Activated B cell treated with CpG ODN at 0.5 μM for 24 hours (primary cell): ENCODE measurements around the gene EREG. TPM values are rescaled to one million over a fixed set of nuclear protein-coding genes. Genes with fewer than 3 reads are reported as not detected.
A peak's percentile ranks its signal among the peaks of the same experiment; 100 is the strongest.

Experiments used
- ATAC-seq: fragments of 200-7000 bp; cut with Tn5 transposase; one replicate; pipeline ENCODE4 v1.10.0; 2021; ENCODE audit warnings: low read depth, mild to moderate bottlenecking, moderate library complexity
- CTCF ChIA-PET: fragments of 350-600 bp; sonication (Branson Sonifier 250); formaldehyde crosslinking; loops from one replicate; lab custom pipeline; 2021; ENCODE audit warnings: antibody characterized with exemption; lab: Charles Lee
- POLR2A ChIA-PET: fragments of 350-600 bp; sonication (Branson Sonifier 250); formaldehyde crosslinking; loops from one replicate; lab custom pipeline; 2021; ENCODE audit warnings: antibody characterized with exemption; lab: Charles Lee
- DNase-seq: peaks from one replicate; pipeline ENCODE4 v3.0.0; 2022
- H3K27ac Mint-ChIP-seq: one replicate; pipeline ENCODE4 v1.8.0; 2020; ENCODE audit warnings: mixed read lengths
- H3K27me3 Mint-ChIP-seq: one replicate; pipeline ENCODE4 v1.8.0; 2021; ENCODE audit warnings: mixed read lengths
- H3K36me3 Mint-ChIP-seq: one replicate; pipeline ENCODE4 v1.8.0; 2021; ENCODE audit warnings: low read depth, mixed read lengths
- H3K4me1 Mint-ChIP-seq: one replicate; pipeline ENCODE4 v1.8.0; 2021; ENCODE audit warnings: mixed read lengths
- H3K4me3 Mint-ChIP-seq: one replicate; pipeline ENCODE4 v1.8.0; 2020; ENCODE audit warnings: mild to moderate bottlenecking, mixed read lengths
- H3K9me3 Mint-ChIP-seq: one replicate; pipeline ENCODE4 v1.8.0; 2020; ENCODE audit warnings: mixed read lengths
- intact Hi-C: fragments of 100-400 bp; cut with micrococcal nuclease; formaldehyde crosslinking; loops from one replicate; pipeline ENCODE4 v1.15.1; 2024
- total RNA-seq: library from RNA; stranded (reverse); gene quantifications from 2 replicates; pipeline ENCODE4 v1.2.3, GENCODE V29; 2022
- TF ChIP-seq, protein P1 (sequence below): fragments of 200-600 bp; IDR thresholded peaks from one replicate; pipeline ENCODE4 v1.8.0; 2022; ENCODE audit warnings: antibody characterized with exemption, mild to moderate bottlenecking

EREG gene
- total RNA-seq, 1 donor from 2014 or later: not detected

DNA sequence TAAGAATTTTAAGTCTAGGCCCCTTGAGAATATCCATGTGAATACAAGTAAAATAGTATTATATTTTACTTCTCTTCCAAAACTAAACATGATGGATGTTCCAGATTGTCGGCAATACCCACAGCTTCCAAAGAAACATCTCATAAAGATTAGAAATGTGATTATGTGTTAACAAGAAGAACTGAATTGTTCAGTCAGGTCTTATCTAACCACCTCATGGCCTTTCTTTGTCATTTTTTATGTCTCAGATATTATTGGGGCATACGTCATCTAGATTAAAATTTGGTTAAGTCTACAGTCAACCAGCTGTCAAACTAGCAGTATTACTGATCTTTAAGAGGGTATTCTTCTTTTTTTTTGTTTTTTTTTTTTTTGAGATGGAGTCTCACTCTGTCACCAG is 46.7 kb upstream of the EREG start:
- no peak overlapping the region for H3K27ac Mint-ChIP-seq
- ChIA-PET POLR2A (no interaction called here), CTCF (no interaction called here)
- TF ChIP-seq, protein P1, sequence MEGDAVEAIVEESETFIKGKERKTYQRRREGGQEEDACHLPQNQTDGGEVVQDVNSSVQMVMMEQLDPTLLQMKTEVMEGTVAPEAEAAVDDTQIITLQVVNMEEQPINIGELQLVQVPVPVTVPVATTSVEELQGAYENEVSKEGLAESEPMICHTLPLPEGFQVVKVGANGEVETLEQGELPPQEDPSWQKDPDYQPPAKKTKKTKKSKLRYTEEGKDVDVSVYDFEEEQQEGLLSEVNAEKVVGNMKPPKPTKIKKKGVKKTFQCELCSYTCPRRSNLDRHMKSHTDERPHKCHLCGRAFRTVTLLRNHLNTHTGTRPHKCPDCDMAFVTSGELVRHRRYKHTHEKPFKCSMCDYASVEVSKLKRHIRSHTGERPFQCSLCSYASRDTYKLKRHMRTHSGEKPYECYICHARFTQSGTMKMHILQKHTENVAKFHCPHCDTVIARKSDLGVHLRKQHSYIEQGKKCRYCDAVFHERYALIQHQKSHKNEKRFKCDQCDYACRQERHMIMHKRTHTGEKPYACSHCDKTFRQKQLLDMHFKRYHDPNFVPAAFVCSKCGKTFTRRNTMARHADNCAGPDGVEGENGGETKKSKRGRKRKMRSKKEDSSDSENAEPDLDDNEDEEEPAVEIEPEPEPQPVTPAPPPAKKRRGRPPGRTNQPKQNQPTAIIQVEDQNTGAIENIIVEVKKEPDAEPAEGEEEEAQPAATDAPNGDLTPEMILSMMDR: no peak
- DNase-seq (no peak), ATAC-seq (no peak)
- no peaks in the 10 kb centered on the region for H3K9me3 Mint-ChIP-seq
- intact Hi-C loops: loop anchor here (10.0 kb wide), 1 partner anchor 653 kb away; no protein-coding TSS in a partner anchor
- H3K27me3 Mint-ChIP-seq: peaks cover 15% of the 10 kb centered on the region
- H3K4me3 Mint-ChIP-seq: no peak overlapping the region
- H3K4me1 Mint-ChIP-seq: no peaks in the 10 kb centered on the region
- H3K36me3 Mint-ChIP-seq: no peaks in the 10 kb centered on the region

DNA sequence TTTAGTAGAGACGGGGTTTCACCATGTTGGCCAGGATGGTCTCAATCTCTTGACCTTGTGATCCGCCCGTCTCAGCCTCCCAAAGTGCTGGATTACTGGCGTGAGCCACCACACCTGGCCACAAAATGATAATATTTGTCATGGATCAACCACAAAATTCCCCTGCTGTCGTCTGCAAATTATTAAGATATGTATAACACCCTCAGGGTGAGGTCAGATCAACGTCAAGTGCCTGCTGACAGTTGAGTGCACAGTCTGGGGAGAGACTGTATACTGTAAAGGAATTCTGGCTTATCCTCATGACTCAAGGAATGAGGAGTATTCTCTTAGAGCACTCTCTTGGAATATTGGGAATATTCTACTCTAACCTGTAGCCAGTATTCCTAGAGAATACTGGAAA is 45.5 kb upstream of the EREG start:
- H3K9me3 Mint-ChIP-seq: no peaks in the 10 kb centered on the region
- TF ChIP-seq, protein P1: no peak
- intact Hi-C loops: loop anchor here (10.0 kb wide), 1 partner anchor 655 kb away; no protein-coding TSS in a partner anchor
- ATAC-seq: no peak
- CTCF ChIA-PET: no interaction called here
- no peak overlapping the region for H3K27ac Mint-ChIP-seq
- no peak for DNase-seq
- POLR2A ChIA-PET: no interaction called here
- H3K27me3 Mint-ChIP-seq: peaks cover 23% of the 10 kb centered on the region
- H3K36me3 Mint-ChIP-seq: no peaks in the 10 kb centered on the region
- no peak overlapping the region for H3K4me3 Mint-ChIP-seq
- no peaks in the 10 kb centered on the region for H3K4me1 Mint-ChIP-seq

DNA sequence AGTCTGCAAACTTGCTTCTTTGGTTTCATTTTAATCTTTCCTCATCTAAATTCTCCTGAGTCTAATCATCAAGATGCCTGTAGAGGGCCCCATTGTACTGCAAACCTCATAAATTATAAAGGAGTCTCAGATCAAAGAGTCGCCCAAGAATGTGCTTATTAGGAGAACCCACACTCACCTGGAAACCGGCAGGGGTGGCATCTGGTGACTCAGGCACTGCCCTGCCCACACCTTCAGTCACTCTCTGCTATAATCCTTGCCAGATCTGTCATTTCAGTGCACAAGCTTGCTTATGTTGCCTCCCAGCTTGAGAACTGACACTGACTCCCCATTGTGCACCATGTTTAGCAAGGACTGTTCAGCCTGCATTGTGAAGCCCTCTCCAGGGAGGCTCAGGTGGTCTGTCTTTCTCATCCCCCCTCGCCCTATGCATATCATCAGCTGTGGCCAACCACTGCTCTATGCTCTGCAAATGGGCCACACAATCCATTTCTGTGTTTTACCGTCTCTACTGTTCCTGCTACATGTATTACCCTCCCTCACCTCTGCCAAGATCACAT is 44.3 kb upstream of the EREG start:
- ATAC-seq (peak; percentile 28), DNase-seq (no peak)
- TF ChIP-seq, protein P1: no peak
- intact Hi-C loops: loop anchor here (1.0 to 2.0 kb wide), 3 partner anchors 212 to 355 kb away; no protein-coding TSS in a partner anchor
- Mint-ChIP-seq H3K4me1 (no peaks in the 10 kb centered on the region), H3K27ac (no peak overlapping the region), H3K4me3 (no peak overlapping the region), H3K27me3 (peaks cover 25% of the 10 kb centered on the region), H3K36me3 (no peaks in the 10 kb centered on the region), H3K9me3 (no peaks in the 10 kb centered on the region)
- ChIA-PET CTCF (interaction anchor here (1.7 kb wide), 1 partner anchor 211 kb away, joined by 5 read pairs; no protein-coding TSS in a partner anchor), POLR2A (no interaction called here)

DNA sequence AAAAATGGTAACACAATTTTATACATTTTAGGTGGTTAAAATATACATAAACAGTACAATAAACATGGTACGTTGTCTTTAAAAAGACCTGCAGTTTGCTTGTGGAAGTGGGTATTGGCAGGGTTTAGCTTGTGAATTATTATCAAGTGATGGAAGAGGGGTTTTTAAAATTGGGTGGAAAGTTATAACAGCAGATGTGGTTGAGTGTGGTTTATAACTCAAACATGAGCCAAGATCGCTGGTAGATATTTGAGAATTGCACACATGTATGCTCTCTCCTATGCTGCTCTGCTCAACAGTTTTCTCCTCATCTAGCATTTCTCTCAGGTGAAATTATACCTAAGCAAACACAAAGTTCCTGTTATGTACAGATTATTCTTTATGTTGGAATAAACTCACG is 42.6 kb upstream of the EREG start:
- DNase-seq (no peak), ATAC-seq (no peak)
- H3K4me1 Mint-ChIP-seq: no peaks in the 10 kb centered on the region
- peaks cover 25% of the 10 kb centered on the region for H3K27me3 Mint-ChIP-seq
- POLR2A ChIA-PET: no interaction called here
- H3K9me3 Mint-ChIP-seq: no peaks in the 10 kb centered on the region
- H3K4me3 Mint-ChIP-seq: no peak overlapping the region
- intact Hi-C loops: no loop called here
- H3K36me3 Mint-ChIP-seq: no peaks in the 10 kb centered on the region
- no peak overlapping the region for H3K27ac Mint-ChIP-seq
- TF ChIP-seq, protein P1: no peak
- CTCF ChIA-PET: interaction anchor here (1.7 kb wide), 1 partner anchor 210 kb away, joined by 5 read pairs; no protein-coding TSS in a partner anchor

DNA sequence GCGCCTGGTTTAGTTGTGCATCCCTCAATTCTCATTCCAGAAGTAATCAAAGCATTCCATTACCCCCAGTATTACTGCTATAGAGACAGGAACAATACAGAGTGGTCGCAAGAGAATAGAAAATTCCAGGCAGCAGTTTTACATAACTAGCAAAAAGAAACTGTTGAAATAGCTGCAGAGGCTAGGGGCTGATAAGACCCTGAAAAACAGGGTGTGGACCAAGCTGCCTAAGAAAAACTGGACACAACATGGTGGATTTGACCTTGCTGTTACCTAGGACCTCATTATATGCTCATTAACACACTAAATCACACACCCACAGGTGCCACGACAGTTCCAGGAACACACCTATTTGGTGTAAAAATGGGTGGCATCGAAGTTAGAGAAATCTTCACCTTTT is 41.3 kb upstream of the EREG start:
- ATAC-seq: no peak
- Mint-ChIP-seq H3K27ac (no peak overlapping the region), H3K36me3 (no peaks in the 10 kb centered on the region), H3K27me3 (peaks cover 26% of the 10 kb centered on the region), H3K4me3 (no peak overlapping the region), H3K9me3 (no peaks in the 10 kb centered on the region), H3K4me1 (no peaks in the 10 kb centered on the region)
- POLR2A ChIA-PET: no interaction called here
- TF ChIP-seq, protein P1: no peak
- CTCF ChIA-PET: no interaction called here
- DNase-seq: no peak
- intact Hi-C loops: no loop called here
